ENCODE data around the gene PITPNM1.

DNA sequence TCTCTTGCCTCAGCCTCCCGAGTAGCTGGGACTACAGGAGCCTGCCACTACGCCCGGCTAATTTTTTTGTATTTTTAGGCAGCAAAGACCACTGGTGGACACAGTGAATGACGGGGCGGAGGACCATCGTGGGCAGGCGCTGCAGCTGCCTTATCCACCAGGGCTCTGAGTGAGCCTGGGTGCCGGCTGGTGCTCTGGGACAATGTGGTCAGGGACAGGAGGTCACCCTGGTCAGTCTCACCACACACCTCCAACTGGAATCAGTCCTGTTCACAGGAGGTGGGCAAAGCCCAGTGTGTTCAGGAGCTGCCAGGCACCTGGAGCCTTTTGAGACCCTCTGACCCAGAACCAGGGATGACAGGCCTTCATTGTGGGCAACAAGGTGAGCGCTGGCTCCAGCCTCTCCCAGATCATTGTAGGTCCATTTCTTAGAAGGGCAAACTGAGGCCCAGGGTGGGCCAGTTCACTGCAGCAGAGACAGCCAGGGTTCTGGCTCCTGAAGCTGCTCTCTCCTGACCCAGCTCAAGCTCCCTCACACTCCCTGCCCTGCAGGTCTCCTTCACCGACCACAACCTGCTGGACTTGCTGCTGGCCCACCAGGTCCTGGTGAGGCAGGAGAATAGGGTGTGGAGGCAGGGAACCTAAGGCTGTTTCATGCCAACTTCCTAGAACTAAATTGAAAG is 33.8 kb upstream of the PITPNM1 start:
- TF ChIP-seq CTCF (IDR thresholded peaks at IDR 0.05; ENCODE audit: low read depth, low read length) (no peak), MAX (IDR thresholded peaks at IDR 0.05; ENCODE audit: low read depth, low read length) (no peak)
